ENCODE data around the gene COPS9. TPM values are rescaled to one million over a fixed set of nuclear protein-coding genes. Genes with fewer than 3 reads are reported as not detected.

The COPS9 gene
- total RNA-seq, 4 donors from 2014 or later = 120 to 172 (median 142) TPM

DNA sequence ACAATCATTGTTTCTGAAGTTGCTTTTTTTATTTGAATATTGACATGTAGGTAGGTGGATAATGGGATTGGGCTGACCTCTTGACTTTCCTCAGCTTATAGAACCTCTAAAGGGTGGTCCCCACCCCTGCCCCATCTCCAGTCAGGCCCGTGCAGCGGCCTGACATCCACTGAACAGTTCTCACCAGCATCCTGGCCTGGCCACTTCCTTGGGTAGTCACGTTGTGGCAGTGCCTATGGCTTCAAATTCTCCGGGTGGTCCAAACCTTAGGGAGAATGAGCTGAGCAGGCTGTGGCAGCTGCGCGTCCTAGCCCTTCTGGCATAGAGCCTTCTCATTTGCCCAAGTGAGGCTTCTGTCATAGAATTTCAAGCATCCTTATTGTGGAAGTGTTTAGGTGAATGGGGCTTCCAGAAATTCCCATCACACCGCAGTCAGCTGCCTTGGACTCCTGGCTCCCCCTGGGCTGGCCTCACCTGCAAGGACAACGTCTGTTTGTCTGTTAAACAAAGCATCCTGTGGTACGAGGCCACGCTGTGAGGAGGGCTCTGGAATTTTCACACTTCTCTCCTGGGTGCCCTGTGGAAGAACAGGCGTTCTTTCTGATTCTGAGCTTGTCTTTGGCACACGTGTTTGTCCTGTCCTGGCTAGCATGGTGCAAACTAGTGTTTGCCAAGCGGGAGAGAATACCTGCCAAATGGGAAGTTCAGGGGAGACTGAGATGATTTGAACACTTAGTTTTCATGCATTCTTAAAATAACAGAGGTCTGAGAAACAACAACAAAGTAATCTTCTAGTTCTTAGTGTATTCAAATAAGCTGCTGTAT is 36.2 kb upstream of the COPS9 start:
- intact Hi-C loops (cut with DNase I; ENCODE audit: low total_unique reads) = no loop called here
- WGBS, 2 donors = 63 to 71% methylated on average over 13 of the region's 13 CpGs
- DNase-seq (ENCODE audit: low spot score in 2 of 2) = no peak
- H3K4me3 ChIP-seq (ENCODE audit: low read depth, poor library complexity, severe bottlenecking) = no peak overlapping the region
- TF ChIP-seq, protein P1, sequence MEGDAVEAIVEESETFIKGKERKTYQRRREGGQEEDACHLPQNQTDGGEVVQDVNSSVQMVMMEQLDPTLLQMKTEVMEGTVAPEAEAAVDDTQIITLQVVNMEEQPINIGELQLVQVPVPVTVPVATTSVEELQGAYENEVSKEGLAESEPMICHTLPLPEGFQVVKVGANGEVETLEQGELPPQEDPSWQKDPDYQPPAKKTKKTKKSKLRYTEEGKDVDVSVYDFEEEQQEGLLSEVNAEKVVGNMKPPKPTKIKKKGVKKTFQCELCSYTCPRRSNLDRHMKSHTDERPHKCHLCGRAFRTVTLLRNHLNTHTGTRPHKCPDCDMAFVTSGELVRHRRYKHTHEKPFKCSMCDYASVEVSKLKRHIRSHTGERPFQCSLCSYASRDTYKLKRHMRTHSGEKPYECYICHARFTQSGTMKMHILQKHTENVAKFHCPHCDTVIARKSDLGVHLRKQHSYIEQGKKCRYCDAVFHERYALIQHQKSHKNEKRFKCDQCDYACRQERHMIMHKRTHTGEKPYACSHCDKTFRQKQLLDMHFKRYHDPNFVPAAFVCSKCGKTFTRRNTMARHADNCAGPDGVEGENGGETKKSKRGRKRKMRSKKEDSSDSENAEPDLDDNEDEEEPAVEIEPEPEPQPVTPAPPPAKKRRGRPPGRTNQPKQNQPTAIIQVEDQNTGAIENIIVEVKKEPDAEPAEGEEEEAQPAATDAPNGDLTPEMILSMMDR (IDR thresholded peaks at IDR 0.05) = no peak
- TF ChIP-seq POLR2A (IDR thresholded peaks at IDR 0.05) = no peak

DNA sequence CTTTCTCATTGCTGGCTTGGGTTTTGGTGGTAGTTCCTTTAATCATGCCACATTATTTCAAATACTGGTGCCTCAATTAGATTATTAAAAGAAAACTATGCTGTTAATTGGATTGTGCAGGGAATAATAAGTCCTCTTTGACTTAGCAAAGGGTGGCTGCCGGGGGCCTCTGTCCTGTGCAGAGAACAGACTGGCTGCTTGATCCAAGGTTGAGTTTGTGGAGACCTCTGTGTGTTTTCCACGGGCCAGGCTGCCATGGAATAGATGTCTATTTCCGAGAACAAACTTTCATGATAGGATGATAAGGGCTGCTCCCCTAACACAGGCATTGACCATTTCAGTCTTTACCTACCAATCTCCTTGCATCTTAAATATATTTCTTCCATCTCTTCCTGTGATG is 34.8 kb upstream of the COPS9 start:
- no peak for DNase-seq (ENCODE audit: low spot score in 2 of 2)
- intact Hi-C loops (cut with DNase I; ENCODE audit: low total_unique reads) = no loop called here
- TF ChIP-seq, protein P1 (IDR thresholded peaks at IDR 0.05) = no peak
- TF ChIP-seq POLR2A (IDR thresholded peaks at IDR 0.05) = no peak
- 90% methylated on average over 3 of the region's 3 CpGs for whole genome bisulfite sequencing, 2 donors
- no peak overlapping the region for H3K4me3 ChIP-seq (ENCODE audit: low read depth, poor library complexity, severe bottlenecking)

DNA sequence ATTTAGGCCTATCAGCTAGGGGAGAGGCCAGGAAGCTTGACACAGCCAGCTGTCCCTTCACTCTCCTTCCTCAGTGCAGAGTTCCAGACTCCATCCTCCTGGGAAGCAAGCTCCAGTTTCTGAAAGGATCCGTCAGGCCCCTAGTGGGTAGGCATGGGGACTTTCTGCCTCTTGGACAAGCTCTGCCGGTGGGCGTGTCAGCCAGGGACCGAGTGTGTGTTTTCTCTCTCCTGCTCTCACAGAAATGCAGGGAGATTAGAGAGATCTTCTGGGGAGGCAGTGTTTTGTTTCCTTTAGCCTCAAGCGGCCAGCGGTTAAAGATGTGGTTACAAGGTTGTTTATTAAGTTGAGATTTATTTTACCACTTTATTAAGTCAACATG is 34.2 kb upstream of the COPS9 start:
- WGBS, 2 donors = 54 to 63% methylated on average over 6 of the region's 6 CpGs
- DNase-seq (ENCODE audit: low spot score in 2 of 2) = no peak
- intact Hi-C loops (cut with DNase I; ENCODE audit: low total_unique reads) = no loop called here
- no peak overlapping the region for H3K4me3 ChIP-seq (ENCODE audit: low read depth, poor library complexity, severe bottlenecking)
- TF ChIP-seq POLR2A (IDR thresholded peaks at IDR 0.05) = no peak
- TF ChIP-seq, protein P1 (IDR thresholded peaks at IDR 0.05) = no peak

GRCh38 chr2:240169486-240170353 is 33.6 kb upstream of the COPS9 start:
- no peak for DNase-seq (ENCODE audit: low spot score in 2 of 2)
- intact Hi-C loops (cut with DNase I; ENCODE audit: low total_unique reads) = no loop called here
- WGBS, 2 donors = 82 to 85% methylated on average over 14 of the region's 15 CpGs
- H3K4me3 ChIP-seq (ENCODE audit: low read depth, poor library complexity, severe bottlenecking) = no peak overlapping the region
- TF ChIP-seq POLR2A (IDR thresholded peaks at IDR 0.05) = no peak
- TF ChIP-seq, protein P1 (IDR thresholded peaks at IDR 0.05) = no peak

- intact Hi-C loops (cut with DNase I; ENCODE audit: low total_unique reads) = no loop called here
- DNase-seq (ENCODE audit: low spot score in 2 of 2) = no peak
- H3K4me3 ChIP-seq (ENCODE audit: low read depth, poor library complexity, severe bottlenecking) = no peak overlapping the region
- no peak for TF ChIP-seq POLR2A (IDR thresholded peaks at IDR 0.05)
- TF ChIP-seq, protein P1 (IDR thresholded peaks at IDR 0.05) = no peak
- 89 to 93% methylated on average over 22 to 26 of the region's 26 CpGs for WGBS, 2 donors
These were observed 32.6 kb upstream of the COPS9 start for GRCh38 chr2:240168546-240169361.
